GM19023 (cell line): ENCODE measurements around the gene NUDT16L1.
A peak's percentile ranks its signal among the peaks of the same experiment; 100 is the strongest.
"Not testable (repeated sequence)": the region's sequence is repeated elsewhere in the genome, so short reads cannot be mapped to it uniquely, and the experiment has no call there.

Source experiments
- ATAC-seq: cut with Tn5 transposase; IDR thresholded peaks from one replicate; pipeline ENCODE4 v1.9.1; 2021; ENCODE audit warnings: mild to moderate bottlenecking, moderate library complexity; ENCODE audit not compliant: unreplicated experiment

The NUDT16L1 gene

DNA sequence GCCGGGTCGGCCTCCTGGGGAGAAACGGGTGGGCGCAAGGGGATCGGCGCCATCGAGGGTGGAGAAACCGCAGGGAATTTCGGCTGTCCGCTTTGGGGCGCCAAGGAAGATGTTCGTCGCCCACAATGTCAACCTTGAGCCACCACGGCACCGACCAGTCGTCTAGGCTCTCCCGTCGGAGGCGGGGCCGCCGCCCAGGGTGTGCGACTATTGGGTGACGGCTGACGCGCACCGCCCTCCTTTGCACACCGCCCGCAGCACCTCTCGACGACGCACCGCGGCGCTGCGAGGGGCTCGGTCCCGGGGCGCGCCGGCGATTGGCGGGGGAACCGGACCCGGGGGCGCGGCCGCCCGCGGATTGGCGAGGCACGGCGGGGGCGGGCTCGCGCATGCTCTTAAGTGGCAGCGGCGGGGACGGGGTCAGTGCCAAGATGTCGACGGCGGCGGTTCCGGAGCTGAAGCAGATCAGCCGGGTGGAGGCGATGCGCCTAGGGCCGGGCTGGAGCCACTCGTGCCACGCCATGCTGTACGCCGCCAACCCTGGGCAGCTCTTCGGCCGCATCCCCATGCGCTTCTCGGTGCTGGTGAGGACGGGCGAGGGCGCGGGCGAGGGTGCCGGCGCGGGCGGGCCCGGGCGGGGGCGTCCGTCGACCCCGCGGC lies at the start of gene NUDT16L1:
Gene NUDT16L1, plus strand, starts transcription at position 267 of the 660 bp plus-strand sequence. Its CDS starts 165 bp downstream, at position 432.
- ATAC-seq: peak; percentile 89

DNA sequence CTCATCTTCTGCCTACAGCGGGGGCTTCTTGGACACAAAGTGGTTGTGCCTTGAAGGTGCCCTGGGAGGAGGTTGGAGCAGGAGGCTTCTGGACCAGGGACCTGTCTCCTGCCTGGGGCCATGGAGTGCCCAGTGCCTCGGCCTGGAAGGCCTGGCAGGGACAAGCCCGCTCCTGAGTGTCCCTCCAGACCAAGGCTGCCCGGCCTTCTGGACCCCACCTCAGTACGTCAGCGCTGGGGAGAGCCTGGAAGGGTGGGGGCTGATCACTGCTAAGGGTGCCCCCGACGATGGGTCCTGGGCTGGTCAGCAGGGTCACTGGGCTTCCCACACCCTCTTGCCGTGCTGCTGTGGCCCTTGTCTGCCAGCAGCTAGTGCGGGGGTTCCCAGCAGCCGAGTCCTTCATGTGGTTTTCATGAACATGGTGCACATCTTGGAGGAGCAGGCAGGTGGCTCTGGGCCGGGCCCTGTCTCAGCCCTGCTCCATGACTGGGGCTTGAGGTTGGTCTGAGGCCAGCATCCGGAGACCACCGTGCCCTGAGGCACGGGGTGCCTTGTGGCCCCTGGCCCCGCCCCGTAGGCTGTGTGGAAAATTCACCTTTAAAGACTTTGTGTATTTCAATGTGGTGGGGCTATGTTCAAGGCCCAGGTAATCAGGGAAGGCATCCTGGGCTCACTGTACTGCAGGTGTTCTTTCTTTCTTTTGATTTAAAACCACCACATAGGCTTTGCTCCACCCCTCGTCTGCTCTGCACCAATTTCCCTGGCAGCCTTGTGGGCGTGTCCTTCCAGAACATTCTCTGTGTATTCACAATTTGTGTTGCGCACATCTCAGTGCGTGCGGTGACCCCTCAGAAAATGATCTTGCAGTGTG lies 46.4 kb upstream of the NUDT16L1 start:
- no peak for ATAC-seq

DNA sequence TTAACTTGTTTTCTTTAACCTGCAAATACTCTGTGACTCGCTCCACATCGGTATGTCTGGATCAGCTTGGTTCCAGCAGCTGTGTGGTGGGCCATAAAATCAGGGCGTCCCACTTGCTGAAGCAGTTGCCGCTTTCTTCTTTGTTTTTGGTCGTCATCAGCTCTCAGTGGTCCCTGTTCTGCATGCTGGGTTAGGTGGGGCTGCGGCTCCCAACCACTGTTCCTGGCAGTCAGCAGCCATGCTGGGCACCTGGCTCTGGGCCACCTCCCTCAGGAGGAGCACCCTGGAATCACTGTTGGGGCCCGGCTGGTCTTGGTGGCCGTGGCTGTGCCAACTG lies 45.8 kb upstream of the NUDT16L1 start:
- no peak for ATAC-seq

DNA sequence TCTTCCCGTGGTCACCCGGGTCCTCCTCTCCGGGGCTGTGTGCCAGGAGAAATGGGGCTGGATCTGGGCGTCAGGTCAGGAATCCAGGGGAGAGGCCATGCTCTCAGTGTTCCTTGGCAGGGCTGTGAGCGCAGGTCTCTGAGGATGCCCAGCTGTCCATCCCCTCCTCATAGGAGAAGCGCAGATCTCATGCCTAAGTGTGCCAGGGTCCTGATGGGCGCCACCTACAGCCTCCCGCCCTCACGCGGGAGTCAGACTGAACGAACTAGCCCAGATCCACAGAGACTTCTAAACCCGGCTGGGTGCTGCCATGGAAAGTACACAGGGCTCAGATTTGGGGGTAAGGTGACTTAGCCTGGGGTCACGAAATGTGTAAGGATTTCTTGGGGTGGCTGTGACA lies 44.4 kb upstream of the NUDT16L1 start:
- ATAC-seq: no peak

DNA sequence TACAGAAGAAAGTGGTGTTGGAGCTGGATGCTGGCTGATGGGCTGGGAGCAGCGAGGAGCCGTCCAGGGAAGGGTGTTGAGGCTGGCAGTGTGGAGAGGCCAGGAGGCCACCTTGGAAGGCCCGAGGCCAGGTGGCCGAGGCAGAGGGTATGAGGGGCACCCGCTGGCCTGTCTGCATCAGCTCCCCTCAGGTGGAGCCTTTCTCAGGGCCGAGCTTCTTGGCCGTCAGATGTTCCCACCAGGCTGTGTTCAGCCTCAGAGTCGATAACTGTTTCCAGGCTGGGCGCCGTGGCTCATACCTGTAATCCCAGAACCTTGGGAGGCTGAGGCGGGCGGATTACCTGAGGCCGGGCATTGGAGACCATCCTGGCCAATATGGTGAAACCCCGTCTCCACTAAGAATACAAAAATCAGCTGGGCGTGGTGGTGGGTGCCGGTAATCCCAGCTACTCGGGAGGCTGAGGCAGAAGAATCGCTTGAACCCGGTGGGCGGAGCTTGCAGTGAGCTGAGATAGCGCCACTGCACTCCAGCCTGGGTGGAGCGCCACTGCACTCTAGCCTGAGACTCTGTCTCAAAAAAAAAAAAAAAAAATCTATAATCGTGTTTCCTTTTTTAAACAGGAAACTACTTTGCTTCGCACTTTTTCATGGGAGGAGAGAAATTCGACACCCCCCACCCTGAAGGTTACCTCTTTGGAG lies 43.5 kb upstream of the NUDT16L1 start:
- ATAC-seq: no peak

DNA sequence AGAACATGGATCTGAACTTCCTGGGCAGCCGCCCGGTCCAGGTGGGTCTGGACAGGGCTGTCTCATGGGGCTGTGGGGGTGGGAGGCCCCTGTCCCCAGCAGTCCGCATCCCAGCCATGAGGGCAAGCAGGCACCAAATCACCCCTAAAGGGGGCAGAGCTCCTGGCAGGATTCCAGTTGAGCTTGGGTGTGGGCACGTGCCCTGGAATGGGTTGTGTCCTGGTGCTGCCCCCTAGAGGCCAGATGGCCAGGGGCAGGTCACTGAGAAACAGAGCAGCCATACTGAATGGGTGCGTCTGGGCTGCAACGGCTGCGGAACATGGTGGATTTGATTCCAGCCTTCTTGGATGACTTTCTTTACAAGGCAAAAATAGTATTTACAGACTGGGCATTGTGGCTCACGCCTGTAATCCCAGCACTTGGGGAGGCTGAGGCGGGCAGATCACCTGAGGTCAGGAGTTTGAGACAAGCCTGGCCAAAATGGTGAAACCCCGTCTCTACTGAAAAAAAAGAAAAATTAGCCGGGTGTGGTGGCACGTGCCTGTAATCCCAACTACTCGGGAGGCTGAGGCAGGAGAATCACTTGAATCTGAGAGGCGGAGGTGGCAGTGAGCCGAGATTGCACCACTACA lies 42.8 kb upstream of the NUDT16L1 start:
- ATAC-seq: not testable (repeated sequence)

DNA sequence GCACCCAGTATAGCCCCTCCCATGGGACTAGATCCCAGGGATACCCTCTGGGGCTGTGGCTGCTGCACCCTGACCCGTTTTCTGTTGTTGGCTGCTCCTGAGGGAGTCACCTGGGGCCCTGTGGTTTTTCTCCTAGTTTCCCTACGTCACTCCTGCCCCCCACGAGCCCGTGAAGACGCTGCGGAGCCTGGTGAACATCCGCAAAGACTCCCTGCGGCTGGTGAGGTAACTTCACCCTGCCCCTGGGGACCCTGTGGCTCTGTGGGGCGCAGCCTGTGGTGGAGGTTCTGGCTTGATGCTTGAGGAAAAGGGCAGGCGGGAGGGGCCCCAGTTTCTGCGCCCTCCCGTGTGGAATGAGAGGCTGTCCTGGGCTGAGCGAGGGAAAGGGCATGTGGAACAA lies 41.5 kb upstream of the NUDT16L1 start:
- ATAC-seq: no peak

DNA sequence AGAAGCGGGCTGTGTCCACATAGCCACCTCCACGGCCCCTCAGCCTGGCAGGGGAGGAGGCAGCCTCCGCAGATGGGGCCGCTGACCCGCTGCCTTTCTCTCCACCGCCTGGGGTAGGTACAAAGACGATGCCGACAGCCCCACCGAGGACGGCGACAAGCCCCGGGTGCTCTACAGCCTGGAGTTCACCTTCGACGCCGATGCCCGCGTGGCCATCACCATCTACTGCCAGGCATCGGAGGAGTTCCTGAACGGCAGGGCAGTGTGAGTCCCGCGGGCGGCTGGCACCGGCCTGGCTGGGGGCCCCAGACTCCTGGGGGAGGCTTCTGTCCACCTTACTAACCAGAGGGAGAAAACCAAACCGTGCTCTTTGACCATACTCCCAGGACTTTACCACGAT lies 40.8 kb upstream of the NUDT16L1 start:
- no peak for ATAC-seq

DNA sequence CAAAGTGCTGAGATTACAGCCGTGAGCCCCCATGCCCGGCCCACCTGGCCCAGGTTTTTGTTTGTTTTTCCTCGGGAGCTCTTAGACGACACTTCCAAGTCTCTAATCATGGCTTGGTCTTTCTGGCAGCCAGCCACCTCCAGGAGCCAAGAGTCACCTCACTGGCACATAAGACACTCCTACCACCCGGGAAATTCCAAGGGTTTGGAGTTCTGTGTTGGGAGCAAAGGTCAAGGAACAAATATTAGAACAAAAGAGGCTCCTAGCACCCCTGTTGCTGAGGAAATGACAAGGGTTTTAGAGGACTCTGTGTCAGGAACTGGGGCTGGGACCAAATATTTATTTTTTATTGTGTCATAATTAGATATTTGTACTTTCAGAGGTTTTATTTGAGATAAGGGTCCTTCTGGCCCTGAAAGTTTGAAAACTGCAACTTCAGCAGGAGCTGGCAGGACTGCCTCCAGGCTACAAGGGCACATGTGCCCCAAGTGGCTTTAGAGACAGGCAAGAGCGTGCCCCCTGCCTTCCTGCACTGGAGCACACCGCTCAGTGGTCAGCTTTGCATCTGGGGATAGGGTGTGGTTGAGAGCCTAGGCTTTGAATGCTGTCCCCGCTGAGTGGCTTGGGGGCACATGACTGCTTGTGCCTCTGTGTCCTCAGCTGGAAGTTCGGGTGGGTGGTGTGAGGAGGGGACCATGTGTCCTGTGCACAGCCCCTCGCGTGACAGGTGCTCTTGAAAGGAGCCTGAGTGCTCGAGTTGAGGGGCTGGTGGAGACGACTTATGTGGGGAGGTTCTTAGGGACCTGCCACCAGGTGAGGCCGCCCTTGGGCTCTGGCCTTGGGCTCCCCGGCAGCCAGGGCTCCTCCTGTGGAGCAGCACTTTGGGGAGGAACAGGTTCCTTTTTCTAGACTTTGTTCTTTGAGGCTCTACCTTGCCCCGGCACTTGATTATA lies 39.1 kb upstream of the NUDT16L1 start:
- ATAC-seq: no peak

DNA sequence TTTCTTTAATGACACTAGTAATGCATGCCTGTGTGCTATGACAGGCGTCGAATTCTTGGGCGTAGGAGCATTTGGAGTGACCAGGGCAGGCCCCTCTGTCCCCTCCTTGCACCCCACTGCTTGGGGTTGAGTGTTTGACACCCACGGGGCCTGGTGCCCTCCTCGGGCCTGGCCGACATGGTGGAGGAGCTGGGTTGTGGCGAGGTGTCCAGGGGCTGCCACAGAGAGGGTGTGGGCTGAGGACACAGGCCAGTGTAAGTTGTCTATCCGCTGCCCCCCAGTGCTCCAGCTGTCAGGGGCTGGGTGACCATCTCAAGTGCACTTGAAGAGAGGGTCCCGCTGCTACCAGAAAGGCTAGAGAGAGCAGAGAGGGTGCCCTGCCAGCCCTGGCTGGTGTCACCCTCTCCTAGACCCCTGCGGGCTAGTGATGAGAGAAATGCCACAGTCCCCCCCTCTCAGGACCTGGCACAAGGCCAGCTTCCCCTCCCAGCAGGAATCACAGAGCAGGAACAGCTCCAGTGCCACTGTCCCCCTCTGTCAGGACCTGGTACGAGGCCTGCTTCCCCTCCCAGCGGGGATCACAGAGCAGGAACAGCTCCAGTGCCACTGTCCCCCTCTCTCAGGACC lies 38.3 kb upstream of the NUDT16L1 start:
- no peak for ATAC-seq

DNA sequence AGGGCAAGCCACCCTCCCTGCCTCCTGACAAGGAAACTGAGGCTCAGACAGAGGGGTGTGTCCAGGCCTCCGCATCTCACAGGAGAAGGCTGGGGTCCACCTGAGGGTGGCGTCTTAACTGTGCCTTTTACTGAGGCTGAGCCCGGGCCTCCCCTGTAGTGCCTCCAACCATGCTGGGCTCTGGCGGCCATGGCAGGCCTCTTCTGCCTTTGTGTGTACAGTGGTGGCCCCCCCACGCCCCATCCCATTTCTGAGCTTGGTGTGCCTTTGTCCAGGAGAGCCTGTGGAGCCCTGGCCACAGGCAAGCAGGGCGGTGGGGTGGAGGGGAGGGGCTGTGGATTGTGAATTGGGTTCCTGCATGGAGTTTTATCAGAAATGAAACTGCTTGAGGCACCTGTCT lies 37.6 kb upstream of the NUDT16L1 start:
- ATAC-seq: no peak

DNA sequence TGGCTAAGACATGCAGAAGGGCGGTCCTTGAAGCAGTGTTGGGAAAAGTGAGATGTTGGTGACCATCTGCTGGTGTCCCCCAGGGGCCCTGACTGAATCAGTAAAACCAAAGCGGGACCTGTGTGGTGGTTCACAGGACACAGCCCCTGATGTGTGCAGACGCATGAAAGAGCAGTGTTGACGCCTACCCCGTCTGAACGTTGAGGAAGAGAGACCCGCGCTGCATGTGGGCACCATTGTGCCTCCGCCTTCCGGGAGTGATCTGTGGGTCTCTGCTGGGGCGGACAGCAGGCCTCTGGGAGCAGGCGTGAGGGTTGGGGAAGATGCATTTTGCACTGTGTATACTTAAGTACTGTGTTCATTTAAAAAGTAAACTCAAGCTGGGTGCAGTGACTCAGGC lies 37.1 kb upstream of the NUDT16L1 start:
- no peak for ATAC-seq

DNA sequence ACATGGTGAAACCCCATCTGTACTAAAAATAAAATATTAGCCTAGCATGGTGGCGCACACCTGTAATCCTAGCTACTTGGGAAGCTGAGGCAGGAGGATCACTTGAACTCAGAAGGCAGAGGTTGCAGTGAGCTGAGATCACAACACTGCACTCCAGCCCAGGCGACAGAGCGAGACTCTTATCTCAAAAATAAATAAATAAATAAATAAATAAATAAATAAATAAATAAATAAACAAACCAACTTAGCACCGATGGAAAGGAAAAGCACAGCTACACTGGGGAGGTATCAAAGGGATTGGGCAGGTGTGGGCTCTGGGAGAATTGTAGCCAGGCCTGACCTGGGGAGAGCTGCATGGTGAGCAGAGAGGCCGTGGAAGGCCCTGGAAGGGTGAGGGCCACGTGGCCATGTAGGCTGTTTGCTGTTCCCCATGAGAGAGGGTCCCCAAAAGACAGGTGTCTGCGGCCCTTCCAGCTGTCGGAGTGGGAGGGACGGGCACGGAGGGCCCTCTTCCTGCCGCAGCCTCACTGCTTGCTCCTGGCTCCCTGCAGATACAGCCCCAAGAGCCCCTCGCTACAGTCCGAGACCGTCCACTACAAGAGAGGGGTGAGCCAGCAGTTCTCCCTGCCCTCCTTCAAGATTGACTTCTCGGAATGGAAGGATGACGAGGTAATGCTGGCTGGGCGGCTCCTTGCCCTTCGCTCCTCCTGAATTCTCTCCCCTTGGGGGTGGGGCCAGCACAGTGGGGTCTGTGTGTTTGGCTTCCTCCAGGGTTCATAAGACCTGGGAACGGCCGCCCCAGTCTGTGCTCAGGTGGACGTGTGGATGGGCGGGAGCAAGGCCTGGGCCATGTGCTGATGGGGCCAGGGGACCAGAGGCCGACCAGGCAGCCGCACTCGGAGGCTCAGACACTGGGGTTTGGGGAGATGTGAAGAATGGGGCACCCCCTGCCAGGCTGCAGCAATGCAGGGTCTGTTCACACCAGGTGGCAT lies 36.4 kb upstream of the NUDT16L1 start:
- ATAC-seq: no peak

DNA sequence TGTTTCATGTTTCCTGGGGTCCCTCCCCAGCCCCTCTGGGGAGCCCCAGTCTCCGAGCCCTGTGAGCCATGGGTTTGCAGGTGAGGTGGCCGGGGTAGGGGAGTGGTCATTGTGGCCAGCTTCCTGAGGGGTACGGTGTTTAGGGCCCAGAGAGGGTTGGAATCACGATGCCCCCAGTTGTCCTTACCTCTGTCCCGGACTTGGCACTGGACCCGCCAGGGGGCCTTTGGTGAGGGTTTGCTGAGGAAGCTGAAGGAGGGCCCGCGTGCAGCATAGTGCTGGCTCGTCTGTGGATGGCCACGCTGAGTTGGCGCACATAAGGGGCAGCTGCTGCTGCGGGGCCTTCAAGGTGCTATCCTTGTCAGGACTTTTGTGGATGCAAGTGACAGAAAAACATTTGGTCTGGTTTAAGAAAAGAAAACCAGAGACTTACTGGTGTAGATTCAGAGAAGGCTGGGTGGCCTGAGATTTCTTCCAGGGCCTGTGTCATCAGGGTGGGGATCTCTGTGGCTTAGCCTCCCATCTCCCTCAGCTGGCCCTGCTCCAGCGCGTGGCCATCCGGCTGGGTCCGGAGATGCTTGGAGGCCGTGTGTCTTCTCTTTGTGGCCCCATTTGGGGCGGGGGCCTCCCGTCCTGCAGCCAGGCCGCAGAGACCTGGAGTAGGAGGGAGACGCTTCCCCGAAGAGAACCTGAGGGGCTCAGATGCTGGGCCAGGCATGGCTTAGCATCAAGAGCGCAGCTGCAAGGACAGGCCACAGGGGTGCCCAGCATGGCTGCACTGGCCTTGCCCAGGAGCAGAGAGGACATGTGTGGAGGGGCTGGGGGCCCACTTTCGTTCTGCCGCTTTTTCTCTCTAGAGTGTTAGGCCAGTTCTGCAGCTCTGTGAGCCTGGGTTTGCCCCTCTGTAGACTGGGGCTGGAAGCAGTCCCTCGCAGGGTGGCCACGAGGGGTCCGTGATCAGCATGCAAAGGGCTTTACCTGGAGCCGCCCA lies 33.7 kb upstream of the NUDT16L1 start:
- no peak for ATAC-seq

DNA sequence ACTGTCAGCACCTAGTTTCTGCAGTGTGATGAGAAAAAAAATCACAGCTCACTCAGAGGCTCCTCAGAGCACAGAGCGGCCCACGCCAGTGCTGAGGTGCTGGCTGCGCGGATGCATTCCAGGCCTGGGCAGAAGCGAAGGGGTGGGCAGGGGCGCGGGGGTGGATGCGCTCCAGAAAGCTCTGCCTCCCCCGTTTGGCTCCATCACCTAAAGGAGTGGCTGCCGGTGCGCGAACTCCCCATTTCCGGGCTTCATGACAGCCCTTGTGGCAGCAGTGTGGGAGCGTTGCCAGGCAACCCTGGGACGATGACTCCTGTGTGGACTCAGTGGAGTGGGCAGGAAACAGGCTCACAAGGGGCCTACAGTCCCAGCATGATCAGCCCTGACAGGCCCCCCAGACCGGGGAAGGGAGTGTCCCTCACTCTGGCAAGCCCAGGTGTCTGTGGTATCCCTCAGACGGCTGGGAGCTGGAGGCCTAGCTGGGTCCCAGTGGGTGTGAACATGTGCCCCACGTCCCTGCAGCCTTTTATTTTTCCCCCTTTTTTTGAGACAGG lies 32.8 kb upstream of the NUDT16L1 start:
- ATAC-seq: no peak

DNA sequence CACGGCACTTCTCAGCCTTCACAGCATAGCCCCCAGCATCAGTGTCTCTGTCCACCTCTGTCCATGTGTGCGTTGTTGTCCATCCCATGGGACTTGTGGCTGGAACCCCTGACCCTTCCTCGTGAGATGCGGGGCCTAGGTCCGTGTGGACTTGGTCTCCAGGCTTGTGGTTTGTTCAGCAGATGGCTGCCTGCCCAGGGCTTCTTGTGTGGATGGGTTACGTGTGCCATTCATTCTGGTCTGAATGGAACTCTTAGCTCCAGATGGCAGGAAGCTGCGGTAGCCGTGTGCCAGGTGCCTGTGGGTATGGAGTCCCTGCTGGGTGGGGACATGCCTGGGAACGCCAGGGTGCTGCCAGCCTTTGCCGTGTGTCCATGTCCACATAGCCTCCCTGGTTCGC lies 31.7 kb upstream of the NUDT16L1 start:
- ATAC-seq: no peak

DNA sequence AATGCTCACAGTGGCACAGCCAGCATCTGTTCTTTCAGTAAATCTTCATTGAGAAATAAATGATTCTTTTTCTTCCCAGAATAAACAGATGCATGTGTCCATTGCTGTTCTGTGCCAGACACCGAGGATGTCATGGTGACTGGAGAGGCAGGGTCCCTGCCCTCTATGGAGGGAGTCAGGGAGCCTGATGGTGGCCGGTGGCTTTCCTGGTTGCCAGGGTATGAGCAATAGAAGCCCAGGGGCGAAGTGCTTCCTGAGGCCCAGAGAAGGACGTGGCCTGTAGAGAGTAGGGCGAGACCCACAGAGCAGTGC lies 29.9 kb upstream of the NUDT16L1 start:
- ATAC-seq: no peak
